Liver (tissue), 3 donors: Measurements from ENCODE around the gene DIS3L2.

ENCODE experiments used
- CTCF ChIP-seq: fragments of 150-350 bp; IDR thresholded peaks from 2 replicates; pipeline ENCODE4 v1.5.1; 2017; ENCODE audit warnings: improper control_type of control experiment, low read depth, low read length; ENCODE audit not compliant: missing input control
- GABPA ChIP-seq, 2 donors: IDR thresholded peaks in 1 of 2; conservative IDR thresholded peaks in 1 of 2; 2 replicates each; pipeline ENCODE4 v1.6.1; 2016; ENCODE audit warnings: antibody characterized with exemption in 2 of 2, mild to moderate bottlenecking in 1 of 2, moderate library complexity in 1 of 2
- HNF4G ChIP-seq: IDR thresholded peaks from 2 replicates; pipeline ENCODE4 v1.6.1; 2016; ENCODE audit warnings: antibody characterized with exemption
- JUND ChIP-seq, 2 donors: IDR thresholded peaks; 2 replicates each; pipeline ENCODE4 v1.6.1; 2016; ENCODE audit warnings: antibody characterized with exemption in 2 of 2
- MAX ChIP-seq: IDR thresholded peaks from 2 replicates; pipeline ENCODE4 v1.6.1; 2016; ENCODE audit warnings: antibody characterized with exemption
- RAD21 ChIP-seq, 2 donors: IDR thresholded peaks; 2 replicates each; pipeline ENCODE4 v1.6.1; 2016; ENCODE audit warnings: antibody characterized with exemption in 2 of 2, mild to moderate bottlenecking in 2 of 2
- REST ChIP-seq: IDR thresholded peaks from 2 replicates; pipeline ENCODE4 v1.6.1; 2016; ENCODE audit warnings: antibody characterized with exemption, mild to moderate bottlenecking
- RXRA ChIP-seq, 2 donors: IDR thresholded peaks; 2 replicates each; pipeline ENCODE4 v1.6.1; 2017 to 2018; ENCODE audit warnings: antibody characterized with exemption in 2 of 2, mild to moderate bottlenecking in 1 of 2
- SP1 ChIP-seq: IDR thresholded peaks from 2 replicates; pipeline ENCODE4 v1.6.1; 2018; ENCODE audit warnings: antibody characterized with exemption, mild to moderate bottlenecking
- TAF1 ChIP-seq: conservative IDR thresholded peaks from 2 replicates; pipeline ENCODE4 v1.6.1; 2016; ENCODE audit warnings: antibody characterized with exemption, mild to moderate bottlenecking
- TF ChIP-seq, protein P1 (sequence below): IDR thresholded peaks from 2 replicates; pipeline ENCODE4 v1.6.1; 2016; ENCODE audit warnings: antibody characterized with exemption
- donor health status: healthy.
- donor health status: healthy.

DNA sequence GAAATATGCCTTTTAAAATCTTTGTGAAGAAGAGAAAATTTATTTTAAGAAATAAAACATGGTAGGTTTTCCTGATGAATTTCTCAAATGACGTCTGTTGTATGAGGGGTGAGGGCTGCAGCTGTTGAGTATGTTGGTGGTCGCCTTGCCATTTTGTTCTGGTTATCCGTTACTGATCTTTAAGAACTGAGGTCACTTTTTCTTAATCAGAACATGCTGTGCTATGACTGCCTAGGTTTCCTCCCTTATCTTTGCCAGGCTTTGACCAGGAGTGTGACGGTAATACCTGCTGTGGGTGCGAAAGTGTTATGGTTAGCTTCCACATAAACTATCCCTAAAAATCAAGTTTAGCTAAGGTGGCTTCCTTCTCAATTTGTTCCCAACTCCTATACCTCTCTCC is 176.9 kb downstream of the DIS3L2 start:
- no peak for TF ChIP-seq TAF1
- TF ChIP-seq CTCF = no peak
- TF ChIP-seq SP1 = no peak
- TF ChIP-seq JUND (IDR thresholded peaks at IDR 0.05) = no peak
- TF ChIP-seq REST = no peak
- no peak for TF ChIP-seq HNF4G
- no peak for TF ChIP-seq RAD21 (IDR thresholded peaks at IDR 0.05)
- TF ChIP-seq RXRA (IDR thresholded peaks at IDR 0.05) = no peak
- TF ChIP-seq MAX = no peak
- TF ChIP-seq GABPA (IDR thresholded peaks at IDR 0.05 in 1 of 2, conservative IDR thresholded peaks at IDR 0.05 in 1 of 2) = no peak
- TF ChIP-seq, protein P1, sequence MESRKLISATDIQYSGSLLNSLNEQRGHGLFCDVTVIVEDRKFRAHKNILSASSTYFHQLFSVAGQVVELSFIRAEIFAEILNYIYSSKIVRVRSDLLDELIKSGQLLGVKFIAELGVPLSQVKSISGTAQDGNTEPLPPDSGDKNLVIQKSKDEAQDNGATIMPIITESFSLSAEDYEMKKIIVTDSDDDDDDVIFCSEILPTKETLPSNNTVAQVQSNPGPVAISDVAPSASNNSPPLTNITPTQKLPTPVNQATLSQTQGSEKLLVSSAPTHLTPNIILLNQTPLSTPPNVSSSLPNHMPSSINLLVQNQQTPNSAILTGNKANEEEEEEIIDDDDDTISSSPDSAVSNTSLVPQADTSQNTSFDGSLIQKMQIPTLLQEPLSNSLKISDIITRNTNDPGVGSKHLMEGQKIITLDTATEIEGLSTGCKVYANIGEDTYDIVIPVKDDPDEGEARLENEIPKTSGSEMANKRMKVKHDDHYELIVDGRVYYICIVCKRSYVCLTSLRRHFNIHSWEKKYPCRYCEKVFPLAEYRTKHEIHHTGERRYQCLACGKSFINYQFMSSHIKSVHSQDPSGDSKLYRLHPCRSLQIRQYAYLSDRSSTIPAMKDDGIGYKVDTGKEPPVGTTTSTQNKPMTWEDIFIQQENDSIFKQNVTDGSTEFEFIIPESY = no peak
